ENCODE results near the gene MUC22. TPM values are rescaled to one million over a fixed set of nuclear protein-coding genes. Genes with fewer than 3 reads are reported as not detected.

The MUC22 gene
- not detected for total RNA-seq

- Histone ChIP-seq H3K9me3 (no peaks in the 10 kb centered on the region), H3K27me3 (no peaks in the 10 kb centered on the region), H3K36me3 (no peaks in the 10 kb centered on the region), H3K4me3 (no peak within 1 kb of the TSS), H3K27ac (no peak within 1 kb of the TSS), H3K4me1 (no peaks in the 10 kb centered on the region)
- DNase-seq = no peak
- no peak for TF ChIP-seq CTCF (IDR thresholded peaks at IDR 0.05)
- no peak for TF ChIP-seq POLR2A (IDR thresholded peaks at IDR 0.05)
These were observed at the start of gene MUC22 for GRCh38 chr6:31010393-31011060. Gene MUC22 (plus strand): TSS chr6:31010474. CDS start chr6:31010707, 233 bp downstream.

GRCh38 chr6:30960907-30961673, 49.2 kb upstream of the MUC22 start:
- TF ChIP-seq CTCF (IDR thresholded peaks at IDR 0.05) (no peak), POLR2A (IDR thresholded peaks at IDR 0.05) (no peak)
- DNase-seq = no peak
- Histone ChIP-seq H3K4me1 (peaks cover 0 to 2% (median under 1%) of the 10 kb centered on the region in 4 donors), H3K4me3 (no peak overlapping the region), H3K27ac (no peak overlapping the region), H3K36me3 (no peaks in the 10 kb centered on the region), H3K27me3 (no peaks in the 10 kb centered on the region), H3K9me3 (no peaks in the 10 kb centered on the region)

- H3K36me3 ChIP-seq = no peaks in the 10 kb centered on the region
- no peak overlapping the region for H3K4me3 ChIP-seq
- TF ChIP-seq CTCF (IDR thresholded peaks at IDR 0.05) = no peak
- no peak for TF ChIP-seq POLR2A (IDR thresholded peaks at IDR 0.05)
- H3K4me1 ChIP-seq = no peaks in the 10 kb centered on the region
- H3K9me3 ChIP-seq = no peaks in the 10 kb centered on the region
- no peak overlapping the region for H3K27ac ChIP-seq
- DNase-seq = no peak
- H3K27me3 ChIP-seq = no peaks in the 10 kb centered on the region
These were observed 47.6 kb upstream of the MUC22 start for GRCh38 chr6:30962716-30963115.

- Histone ChIP-seq H3K27ac (no peak overlapping the region), H3K9me3 (no peaks in the 10 kb centered on the region), H3K27me3 (no peaks in the 10 kb centered on the region), H3K4me3 (no peak overlapping the region), H3K36me3 (no peaks in the 10 kb centered on the region), H3K4me1 (no peaks in the 10 kb centered on the region)
- no peak for TF ChIP-seq CTCF (IDR thresholded peaks at IDR 0.05)
- no peak for TF ChIP-seq POLR2A (IDR thresholded peaks at IDR 0.05)
- DNase-seq = no peak
These were observed 46.6 kb upstream of the MUC22 start for GRCh38 chr6:30963641-30964040.

GRCh38 chr6:30964075-30964474, 46.2 kb upstream of the MUC22 start:
- no peak for DNase-seq
- no peak for TF ChIP-seq CTCF (IDR thresholded peaks at IDR 0.05)
- no peak for TF ChIP-seq POLR2A (IDR thresholded peaks at IDR 0.05)
- Histone ChIP-seq H3K27me3 (no peaks in the 10 kb centered on the region), H3K4me1 (no peaks in the 10 kb centered on the region), H3K4me3 (no peak overlapping the region), H3K27ac (no peak overlapping the region), H3K9me3 (no peaks in the 10 kb centered on the region), H3K36me3 (no peaks in the 10 kb centered on the region)

All from Peyer's patch (tissue), 4 donors.